ENCODE results near the gene SLC11A2. TPM values are rescaled to one million over a fixed set of nuclear protein-coding genes. Genes with fewer than 3 reads are reported as not detected.

SLC11A2 gene
- total RNA-seq, 1 donor from 2014 or later: 47.3 TPM

DNA sequence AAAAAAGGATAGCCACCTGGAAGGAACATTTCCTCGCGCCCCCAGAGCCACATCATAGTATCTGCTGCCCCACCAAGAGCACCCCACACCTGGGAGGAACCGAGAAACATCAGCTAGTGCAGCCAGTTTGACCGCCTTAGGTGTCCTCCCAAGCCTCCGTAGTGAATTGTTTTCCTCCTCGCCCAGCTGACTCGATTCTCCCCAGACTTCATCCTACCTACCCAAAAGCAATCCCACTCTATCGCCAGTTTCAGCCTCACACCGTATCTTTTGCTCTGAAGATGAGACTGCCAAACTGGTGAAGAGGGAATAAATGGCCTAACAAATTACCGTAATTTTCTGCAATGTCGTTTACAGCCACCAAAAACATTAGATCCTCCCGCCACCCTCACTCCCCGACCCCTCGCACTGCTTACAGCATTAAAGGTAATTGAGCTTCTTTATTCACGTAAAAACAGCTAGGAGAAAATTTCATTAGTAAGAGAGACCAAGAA is 1.2 kb upstream of the SLC11A2 start:
- Mint-ChIP-seq H3K27ac (ENCODE audit: unreplicated experiment) (no peak overlapping the region), H3K36me3 (ENCODE audit: low read depth, unreplicated experiment) (no peaks in the 10 kb centered on the region), H3K9me3 (ENCODE audit: unreplicated experiment) (no peaks in the 10 kb centered on the region), H3K4me1 (ENCODE audit: unreplicated experiment) (peaks cover 21% of the 10 kb centered on the region), H3K27me3 (ENCODE audit: unreplicated experiment) (peaks cover 4% of the 10 kb centered on the region), H3K4me3 (ENCODE audit: unreplicated experiment) (peak overlapping the region; percentile 48)
- DNase-seq (ENCODE audit: low spot score): no peak
- TF ChIP-seq, protein P1, sequence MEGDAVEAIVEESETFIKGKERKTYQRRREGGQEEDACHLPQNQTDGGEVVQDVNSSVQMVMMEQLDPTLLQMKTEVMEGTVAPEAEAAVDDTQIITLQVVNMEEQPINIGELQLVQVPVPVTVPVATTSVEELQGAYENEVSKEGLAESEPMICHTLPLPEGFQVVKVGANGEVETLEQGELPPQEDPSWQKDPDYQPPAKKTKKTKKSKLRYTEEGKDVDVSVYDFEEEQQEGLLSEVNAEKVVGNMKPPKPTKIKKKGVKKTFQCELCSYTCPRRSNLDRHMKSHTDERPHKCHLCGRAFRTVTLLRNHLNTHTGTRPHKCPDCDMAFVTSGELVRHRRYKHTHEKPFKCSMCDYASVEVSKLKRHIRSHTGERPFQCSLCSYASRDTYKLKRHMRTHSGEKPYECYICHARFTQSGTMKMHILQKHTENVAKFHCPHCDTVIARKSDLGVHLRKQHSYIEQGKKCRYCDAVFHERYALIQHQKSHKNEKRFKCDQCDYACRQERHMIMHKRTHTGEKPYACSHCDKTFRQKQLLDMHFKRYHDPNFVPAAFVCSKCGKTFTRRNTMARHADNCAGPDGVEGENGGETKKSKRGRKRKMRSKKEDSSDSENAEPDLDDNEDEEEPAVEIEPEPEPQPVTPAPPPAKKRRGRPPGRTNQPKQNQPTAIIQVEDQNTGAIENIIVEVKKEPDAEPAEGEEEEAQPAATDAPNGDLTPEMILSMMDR (IDR thresholded peaks at IDR 0.05; ENCODE audit: unreplicated experiment): no peak

DNA sequence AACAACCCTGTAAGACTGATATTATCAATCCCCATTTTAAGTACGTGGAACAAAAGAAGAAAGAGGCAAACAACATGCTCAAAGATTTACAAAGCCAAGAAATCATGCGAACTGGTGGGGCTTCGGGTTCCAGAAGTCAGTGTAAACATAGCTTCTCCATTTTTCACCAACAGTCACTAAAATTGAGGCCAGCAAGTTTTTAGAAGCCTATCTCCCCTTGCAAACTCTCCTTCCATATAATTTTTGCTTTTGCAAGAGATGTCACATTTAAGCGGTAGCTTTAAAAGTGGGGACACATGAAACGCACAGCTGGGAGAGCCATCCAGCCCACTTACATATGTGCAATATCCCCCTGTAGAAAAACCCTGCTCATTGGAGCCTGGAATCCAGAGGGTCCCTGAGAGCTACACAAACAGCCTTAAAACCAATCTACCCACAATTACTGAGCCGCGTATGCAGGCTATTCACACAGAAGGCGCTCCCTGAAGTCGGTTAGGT is 797 bp downstream of the SLC11A2 start:
- Mint-ChIP-seq H3K9me3 (ENCODE audit: unreplicated experiment) (no peaks in the 10 kb centered on the region), H3K27me3 (ENCODE audit: unreplicated experiment) (peaks cover 4% of the 10 kb centered on the region), H3K4me3 (ENCODE audit: unreplicated experiment) (peak overlapping the region; percentile 96), H3K27ac (ENCODE audit: unreplicated experiment) (peak overlapping the region; percentile 50), H3K4me1 (ENCODE audit: unreplicated experiment) (peaks cover 34% of the 10 kb centered on the region), H3K36me3 (ENCODE audit: low read depth, unreplicated experiment) (no peaks in the 10 kb centered on the region)
- DNase-seq (ENCODE audit: low spot score): no peak
- TF ChIP-seq, protein P1 (IDR thresholded peaks at IDR 0.05; ENCODE audit: unreplicated experiment): no peak

DNA sequence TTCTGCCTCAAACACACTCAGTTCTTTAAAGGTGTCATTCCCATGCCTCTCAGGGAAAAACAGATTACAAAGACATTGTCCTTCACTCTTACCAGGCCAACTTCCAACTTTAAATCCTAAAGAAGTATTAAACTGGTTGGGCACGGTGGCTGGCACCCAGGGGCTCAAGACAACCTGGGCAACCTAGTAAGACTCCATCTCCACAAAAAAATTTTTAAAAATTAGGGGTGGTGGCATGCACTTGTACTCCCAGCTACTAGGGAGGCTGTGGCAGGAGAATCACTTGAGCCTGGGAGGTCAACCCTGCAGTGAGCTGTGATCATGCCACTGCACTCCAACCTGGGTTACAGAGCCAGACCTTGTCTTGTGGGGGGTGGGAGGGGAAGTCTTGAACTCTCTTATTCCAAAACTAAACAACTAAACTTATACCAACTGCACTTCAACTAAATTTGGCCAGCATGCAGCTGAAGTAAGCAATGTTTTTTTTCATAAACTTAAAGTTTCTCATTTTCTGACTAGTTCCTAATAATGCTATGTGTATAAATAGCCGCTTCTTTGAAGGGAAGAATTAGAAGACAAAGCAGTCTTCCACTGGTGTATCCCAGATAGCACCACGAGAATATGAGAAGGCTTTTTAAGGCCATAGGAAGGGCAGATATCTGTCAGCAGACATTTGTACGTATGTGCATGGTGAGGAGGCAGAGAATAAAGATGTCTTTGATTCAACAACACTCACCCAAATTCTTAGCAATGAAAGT is 2.4 kb downstream of the SLC11A2 start:
- TF ChIP-seq, protein P1 (IDR thresholded peaks at IDR 0.05; ENCODE audit: unreplicated experiment): no peak
- Mint-ChIP-seq H3K4me3 (ENCODE audit: unreplicated experiment) (no peak overlapping the region), H3K36me3 (ENCODE audit: low read depth, unreplicated experiment) (no peaks in the 10 kb centered on the region), H3K27ac (ENCODE audit: unreplicated experiment) (no peak overlapping the region), H3K9me3 (ENCODE audit: unreplicated experiment) (no peaks in the 10 kb centered on the region), H3K27me3 (ENCODE audit: unreplicated experiment) (no peaks in the 10 kb centered on the region), H3K4me1 (ENCODE audit: unreplicated experiment) (peaks cover 34% of the 10 kb centered on the region)
- no peak for DNase-seq (ENCODE audit: low spot score)

DNA sequence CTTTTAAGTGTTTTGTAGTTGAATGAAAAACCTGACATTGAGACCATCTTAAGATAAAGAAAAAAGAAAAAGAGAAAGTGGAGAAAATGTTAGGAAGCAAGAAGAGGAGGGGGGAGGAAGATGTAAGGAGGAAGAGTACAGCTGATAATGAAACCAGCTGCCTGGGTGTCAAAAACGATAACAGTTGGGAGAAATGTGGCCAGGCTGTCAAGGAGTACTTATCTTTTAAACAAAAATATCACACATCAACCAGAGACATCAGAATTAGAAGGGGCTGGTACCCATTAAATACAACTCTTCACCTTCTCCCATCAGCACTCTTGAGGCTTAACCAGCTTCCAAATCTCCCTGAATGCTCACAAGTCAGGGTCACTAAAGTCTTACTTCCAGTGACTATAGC is 4.5 kb downstream of the SLC11A2 start:
- H3K27me3 Mint-ChIP-seq (ENCODE audit: unreplicated experiment): no peaks in the 10 kb centered on the region
- no peak overlapping the region for H3K4me3 Mint-ChIP-seq (ENCODE audit: unreplicated experiment)
- H3K27ac Mint-ChIP-seq (ENCODE audit: unreplicated experiment): peak overlapping the region; percentile 91

More for the DNA sequence above, 4.5 kb downstream of the SLC11A2 start:
- peaks cover 32% of the 10 kb centered on the region for H3K4me1 Mint-ChIP-seq (ENCODE audit: unreplicated experiment)
- no peak for DNase-seq (ENCODE audit: low spot score)
- H3K9me3 Mint-ChIP-seq (ENCODE audit: unreplicated experiment): no peaks in the 10 kb centered on the region
- H3K36me3 Mint-ChIP-seq (ENCODE audit: low read depth, unreplicated experiment): no peaks in the 10 kb centered on the region
- TF ChIP-seq, protein P1 (IDR thresholded peaks at IDR 0.05; ENCODE audit: unreplicated experiment): no peak
